ENCODE measurements around the gene AFAP1.

Gene AFAP1

GRCh38 chr4:7742807-7743280, 196.8 kb downstream of the AFAP1 start:
- Histone ChIP-seq H2AFZ (ENCODE audit: low read length) (no peak overlapping the region), H4K20me1 (ENCODE audit: insufficient read depth, low read length, poor library complexity, severe bottlenecking) (no peaks in the 10 kb centered on the region), H3K4me3 (ENCODE audit: low read length, poor library complexity, severe bottlenecking) (no peak overlapping the region), H3K4me1 (ENCODE audit: insufficient read depth, low read length, poor library complexity, severe bottlenecking) (no peaks in the 10 kb centered on the region), H3K4me2 (ENCODE audit: low read depth, low read length, poor library complexity, severe bottlenecking) (no peak overlapping the region), H3K36me3 (ENCODE audit: insufficient read depth, low read length) (no peaks in the 10 kb centered on the region), H3K9ac (ENCODE audit: low read depth, low read length, poor library complexity, severe bottlenecking) (no peak overlapping the region), H3K9me3 (ENCODE audit: insufficient read depth, low read depth, low read length) (no peaks in the 10 kb centered on the region; the same call in 1 of the 2 replicates), H3K79me2 (ENCODE audit: insufficient read depth, low read length) (no peaks in the 10 kb centered on the region), H3K27me3 (ENCODE audit: insufficient read depth, low read length, poor library complexity, severe bottlenecking) (no peaks in the 10 kb centered on the region), H3K9me2 (replicated peaks; ENCODE audit: low read depth, low read length) (no peaks in the 10 kb centered on the region), H3F3A (ENCODE audit: low read depth) (no peaks in the 10 kb centered on the region)
- TF ChIP-seq EZH2phosphoT487 (IDR thresholded peaks at IDR 0.05; ENCODE audit: borderline replicate concordance) (no peak), CTCF (conservative IDR thresholded peaks at IDR 0.05; ENCODE audit: low read length) (no peak)

GRCh38 chr4:7741946-7742806, 197.5 kb downstream of the AFAP1 start:
- H3K79me2 ChIP-seq (ENCODE audit: insufficient read depth, low read length), result no peaks in the 10 kb centered on the region
- H3K4me2 ChIP-seq (ENCODE audit: low read depth, low read length, poor library complexity, severe bottlenecking), result no peak overlapping the region
- H3K9me2 ChIP-seq (replicated peaks; ENCODE audit: low read depth, low read length), result no peaks in the 10 kb centered on the region
- H3K27me3 ChIP-seq (ENCODE audit: insufficient read depth, low read length, poor library complexity, severe bottlenecking), result no peaks in the 10 kb centered on the region
- no peaks in the 10 kb centered on the region; the same call in 1 of the 2 replicates for H3K9me3 ChIP-seq (ENCODE audit: insufficient read depth, low read depth, low read length)
- H3F3A ChIP-seq (ENCODE audit: low read depth), result no peaks in the 10 kb centered on the region
- no peak overlapping the region for H3K9ac ChIP-seq (ENCODE audit: low read depth, low read length, poor library complexity, severe bottlenecking)
- no peaks in the 10 kb centered on the region for H3K4me1 ChIP-seq (ENCODE audit: insufficient read depth, low read length, poor library complexity, severe bottlenecking)
- H3K4me3 ChIP-seq (ENCODE audit: low read length, poor library complexity, severe bottlenecking), result no peak overlapping the region
- H4K20me1 ChIP-seq (ENCODE audit: insufficient read depth, low read length, poor library complexity, severe bottlenecking), result no peaks in the 10 kb centered on the region
- TF ChIP-seq EZH2phosphoT487 (IDR thresholded peaks at IDR 0.05; ENCODE audit: borderline replicate concordance) (no peak), CTCF (conservative IDR thresholded peaks at IDR 0.05; ENCODE audit: low read length) (no peak)
- H2AFZ ChIP-seq (ENCODE audit: low read length), result no peak overlapping the region
- no peaks in the 10 kb centered on the region for H3K36me3 ChIP-seq (ENCODE audit: insufficient read depth, low read length)

GRCh38 chr4:7740866-7741525, 198.7 kb downstream of the AFAP1 start:
- no peaks in the 10 kb centered on the region for H3K36me3 ChIP-seq (ENCODE audit: insufficient read depth, low read length)
- no peaks in the 10 kb centered on the region for H4K20me1 ChIP-seq (ENCODE audit: insufficient read depth, low read length, poor library complexity, severe bottlenecking)
- H3K4me2 ChIP-seq (ENCODE audit: low read depth, low read length, poor library complexity, severe bottlenecking), result no peak overlapping the region
- H3K27me3 ChIP-seq (ENCODE audit: insufficient read depth, low read length, poor library complexity, severe bottlenecking), result no peaks in the 10 kb centered on the region
- no peaks in the 10 kb centered on the region for H3K79me2 ChIP-seq (ENCODE audit: insufficient read depth, low read length)
- no peak overlapping the region for H3K4me3 ChIP-seq (ENCODE audit: low read length, poor library complexity, severe bottlenecking)
- H2AFZ ChIP-seq (ENCODE audit: low read length), result no peak overlapping the region
- H3K9me2 ChIP-seq (replicated peaks; ENCODE audit: low read depth, low read length), result no peaks in the 10 kb centered on the region
- no peaks in the 10 kb centered on the region for H3K4me1 ChIP-seq (ENCODE audit: insufficient read depth, low read length, poor library complexity, severe bottlenecking)
- H3K9ac ChIP-seq (ENCODE audit: low read depth, low read length, poor library complexity, severe bottlenecking), result no peak overlapping the region
- no peaks in the 10 kb centered on the region; the same call in 1 of the 2 replicates for H3K9me3 ChIP-seq (ENCODE audit: insufficient read depth, low read depth, low read length)
- H3F3A ChIP-seq (ENCODE audit: low read depth), result no peaks in the 10 kb centered on the region
- TF ChIP-seq EZH2phosphoT487 (IDR thresholded peaks at IDR 0.05; ENCODE audit: borderline replicate concordance) (no peak), CTCF (conservative IDR thresholded peaks at IDR 0.05; ENCODE audit: low read length) (no peak)

All from Loucy (cell line).